Sigmoid colon (tissue), 7 donors: ENCODE results near the gene ASS1. TPM values are rescaled to one million over a fixed set of nuclear protein-coding genes. Genes with fewer than 3 reads are reported as not detected.

Experiments used
- DNase-seq: peaks from one replicate; pipeline ENCODE4 v3.0.0-alpha.2; 2019
- H3K27ac ChIP-seq, 4 donors: fragments of 200-600 bp; sonication (generic); one replicate each; pipeline ENCODE4 v1.5.1; 2016 to 2019; ENCODE audit warnings: mild to moderate bottlenecking in 1 of 4
- H3K27me3 ChIP-seq, 3 donors: fragments of 200-600 bp; sonication (generic); one replicate each; pipeline ENCODE4 v1.5.1; 2019; ENCODE audit warnings: mild to moderate bottlenecking in 1 of 3
- H3K36me3 ChIP-seq, 4 donors: fragments of 200-600 bp; sonication (generic); one replicate each; pipeline ENCODE4 v1.5.1; 2016 to 2019
- H3K4me1 ChIP-seq, 4 donors: fragments of 200-600 bp; sonication (generic); one replicate each; pipeline ENCODE4 v1.5.1; 2017 to 2019
- H3K4me3 ChIP-seq, 4 donors: fragments of 200-600 bp; sonication (generic); one replicate each; pipeline ENCODE4 v1.5.1; 2017 to 2019; ENCODE audit warnings: mild to moderate bottlenecking in 2 of 4, moderate library complexity in 1 of 4
- H3K9me3 ChIP-seq, 4 donors: fragments of 200-600 bp in 3 of 4; sonication (generic) in 3 of 4; one replicate each; pipeline versions ENCODE4 v1.5.1 to v1.6.1; 2013 to 2019
- CTCF ChIP-seq, 4 experiments: fragments of 450-650 bp in 3 of 4; fragments of 200-600 bp in 1 of 4; IDR thresholded peaks; one replicate each; pipeline ENCODE4 v1.5.1; 2016 to 2019; ENCODE audit warnings: antibody characterized with exemption in 4 of 4, mild to moderate bottlenecking in 3 of 4, moderate library complexity in 2 of 4
- EP300 ChIP-seq, 4 donors: sonication (generic); formaldehyde crosslinking; IDR thresholded peaks; one replicate each; pipeline ENCODE4 v1.6.1; 2017; ENCODE audit warnings: antibody characterized with exemption in 4 of 4
- POLR2A ChIP-seq, 2 donors: fragments of 450-650 bp; IDR thresholded peaks; one replicate each; pipeline ENCODE4 v1.6.1; 2016; ENCODE audit warnings: antibody characterized with exemption in 2 of 2, mild to moderate bottlenecking in 2 of 2, moderate library complexity in 2 of 2
- POLR2AphosphoS5 ChIP-seq, 4 donors: sonication (generic); formaldehyde crosslinking; IDR thresholded peaks; one replicate each; pipeline ENCODE4 v1.6.1; 2017; ENCODE audit warnings: antibody characterized with exemption in 4 of 4
- WGBS, 2 donors: extraction: QIAGEN DNeasy Blood & Tissue Kit; methylation state at CpG; one replicate each; pipeline ENCODE4 v1.1.7; 2013; 5-methylcytosine and 5-hydroxymethylcytosine counted together
- intact Hi-C: fragments of 100-400 bp; cut with DNase I; formaldehyde crosslinking; loops from one replicate; pipeline ENCODE4 v1.15.1; 2023
- polyA plus RNA-seq, 3 donors: library from polyadenylated mRNA; stranded (reverse); fragments of 200-250 nt; gene quantifications; one replicate each; pipeline ENCODE4 v1.2.3, GENCODE V29; 2013
- total RNA-seq, 4 donors: library from RNA; depleted of rRNA; stranded (reverse); fragments of >200 nt; gene quantifications; one replicate each; pipeline ENCODE4 v1.1.0, GENCODE V29; 2016
- donor health status: healthy with polysubstance abuse.
- donor health status: Bipolar disorder and iron deficiency.
- donor health status: healthy.

ASS1 gene
- total and polyA plus RNA-seq, 7 donors = 65.8 to 1,420 (median 84.2) TPM

GRCh38 chr9:130491830-130492482 is 47.2 kb downstream of the ASS1 start:
- no peak overlapping the region for H3K4me3 ChIP-seq
- WGBS, 2 donors = 95% methylated on average over 15 of the region's 15 CpGs
- intact Hi-C loops = no loop called here

GRCh38 chr9:130493021-130493420 is 48.3 kb downstream of the ASS1 start:
- Histone ChIP-seq H3K27me3 (no peaks in the 10 kb centered on the region), H3K36me3 (peaks cover 0 to 24% (median 17%) of the 10 kb centered on the region in 4 donors), H3K4me3 (no peak overlapping the region), H3K27ac (no peak overlapping the region), H3K4me1 (no peaks in the 10 kb centered on the region), H3K9me3 (peaks cover 0 to 7% (median under 1%) of the 10 kb centered on the region in 4 donors)
- intact Hi-C loops = no loop called here
- WGBS, 2 donors = 89 to 93% methylated on average over 7 of the region's 7 CpGs
- no peak for TF ChIP-seq POLR2AphosphoS5 (IDR thresholded peaks at IDR 0.05)
- TF ChIP-seq EP300 (IDR thresholded peaks at IDR 0.05) = no peak
- TF ChIP-seq POLR2A (IDR thresholded peaks at IDR 0.05) = no peak
- TF ChIP-seq CTCF (IDR thresholded peaks at IDR 0.05) = no peak
- DNase-seq = no peak

More at GRCh38 chr9:130491830-130492482, 47.2 kb downstream of the ASS1 start:
- no peak for DNase-seq
- Histone ChIP-seq H3K27me3 (no peaks in the 10 kb centered on the region), H3K4me1 (no peaks in the 10 kb centered on the region), H3K27ac (no peak overlapping the region), H3K9me3 (peaks cover 0 to 7% (median under 1%) of the 10 kb centered on the region in 4 donors), H3K36me3 (peaks cover 0 to 24% (median 17%) of the 10 kb centered on the region in 4 donors)
- no peak for TF ChIP-seq POLR2AphosphoS5 (IDR thresholded peaks at IDR 0.05)
- no peak for TF ChIP-seq CTCF (IDR thresholded peaks at IDR 0.05)
- no peak for TF ChIP-seq POLR2A (IDR thresholded peaks at IDR 0.05)
- no peak for TF ChIP-seq EP300 (IDR thresholded peaks at IDR 0.05)

DNA sequence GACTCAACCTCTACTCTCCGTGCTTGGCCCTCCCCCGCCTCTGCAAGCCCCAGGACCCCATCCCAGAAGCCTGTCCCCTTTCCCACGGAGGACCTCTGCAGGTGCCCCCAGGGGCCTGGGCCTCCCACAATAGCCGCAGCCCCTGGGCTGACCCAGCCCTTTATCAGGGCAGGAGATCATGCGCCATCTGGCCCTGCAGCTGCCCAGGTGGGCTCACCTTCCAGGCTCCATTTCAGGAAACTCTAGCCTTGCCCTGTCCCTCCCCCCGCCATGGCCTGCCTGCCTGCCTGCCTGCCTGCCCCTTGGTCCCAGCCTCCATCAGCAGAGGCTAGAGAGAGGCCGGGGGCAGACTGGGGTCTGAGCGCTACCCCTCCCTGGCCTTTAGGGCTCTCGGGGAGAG is 48.7 kb downstream of the ASS1 start:
- Histone ChIP-seq H3K36me3 (peaks cover 0 to 24% (median 17%) of the 10 kb centered on the region in 4 donors), H3K9me3 (peaks cover 0 to 7% (median under 1%) of the 10 kb centered on the region in 4 donors), H3K27ac (no peak overlapping the region), H3K27me3 (no peaks in the 10 kb centered on the region), H3K4me1 (no peaks in the 10 kb centered on the region), H3K4me3 (no peak overlapping the region)
- intact Hi-C loops = no loop called here
- no peak for DNase-seq
- 77 to 92% methylated on average over 9 of the region's 9 CpGs for whole genome bisulfite sequencing, 2 donors
- TF ChIP-seq POLR2AphosphoS5 (IDR thresholded peaks at IDR 0.05) (no peak), POLR2A (IDR thresholded peaks at IDR 0.05) (no peak)

DNA sequence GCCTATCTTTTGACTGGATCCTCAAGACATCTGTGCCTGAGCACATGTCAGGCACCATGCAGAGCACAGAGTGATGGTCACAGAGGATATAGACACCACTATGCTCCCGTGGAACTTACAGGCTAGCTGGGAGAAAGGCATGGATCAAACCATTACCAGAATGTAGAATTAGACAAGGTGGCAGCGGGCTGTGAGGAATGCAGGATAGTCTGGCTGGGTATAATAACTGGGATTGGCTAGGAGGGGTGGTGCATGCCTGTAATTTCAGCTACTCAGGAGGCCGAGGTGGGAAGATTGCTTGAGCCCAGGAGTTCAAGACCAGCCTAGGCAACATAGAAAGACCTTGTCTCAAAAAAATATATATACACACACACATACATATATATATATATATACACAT is 50.3 kb downstream of the ASS1 start:
- H3K27ac ChIP-seq = no peak overlapping the region
- intact Hi-C loops = no loop called here
- no peak for TF ChIP-seq POLR2AphosphoS5 (IDR thresholded peaks at IDR 0.05)
- TF ChIP-seq EP300 (IDR thresholded peaks at IDR 0.05) = no peak
- no peak for TF ChIP-seq POLR2A (IDR thresholded peaks at IDR 0.05)
- no peak for TF ChIP-seq CTCF (IDR thresholded peaks at IDR 0.05)
- H3K4me1 ChIP-seq = no peaks in the 10 kb centered on the region
- no peaks in the 10 kb centered on the region for H3K27me3 ChIP-seq
- peaks cover 0 to 7% (median under 1%) of the 10 kb centered on the region in 4 donors for H3K9me3 ChIP-seq
- WGBS, 2 donors = 93% methylated on average over 3 of the region's 3 CpGs
- H3K4me3 ChIP-seq = no peak overlapping the region
- peaks cover 0 to 17% (median 12%) of the 10 kb centered on the region in 4 donors for H3K36me3 ChIP-seq
- DNase-seq = no peak

- no peak for TF ChIP-seq POLR2AphosphoS5 (IDR thresholded peaks at IDR 0.05)
- TF ChIP-seq EP300 (IDR thresholded peaks at IDR 0.05) = no peak
- no peak for TF ChIP-seq POLR2A (IDR thresholded peaks at IDR 0.05)
- TF ChIP-seq CTCF (IDR thresholded peaks at IDR 0.05) = no peak
- H3K27ac ChIP-seq = no peak overlapping the region
- no peak for DNase-seq
- no peak overlapping the region for H3K4me3 ChIP-seq
- no peaks in the 10 kb centered on the region for H3K4me1 ChIP-seq
- intact Hi-C loops = no loop called here
- H3K27me3 ChIP-seq = no peaks in the 10 kb centered on the region
- peaks cover 0 to 16% (median 12%) of the 10 kb centered on the region in 4 donors for H3K36me3 ChIP-seq
- peaks cover 0 to 7% (median under 1%) of the 10 kb centered on the region in 4 donors for H3K9me3 ChIP-seq
- WGBS, 2 donors = 84 to 94% methylated on average over 10 of the region's 10 CpGs
Observed at GRCh38 chr9:130497139-130497538, 52.4 kb downstream of the ASS1 start.
